NB4 (cell line): ENCODE results near the gene NR6A1.
A peak's percentile ranks its signal among the peaks of the same experiment; 100 is the strongest.

Source experiments
- DNase-seq: peaks from one replicate; pipeline ENCODE4 v3.0.0; 2010; ENCODE audit warnings: low read depth
- H3K4me3 ChIP-seq: one replicate; pipeline ENCODE4 v1.5.1; 2011; ENCODE audit warnings: mild to moderate bottlenecking, low read depth, low read length, moderate library complexity
- CTCF ChIP-seq: IDR thresholded peaks from one replicate; pipeline ENCODE4 v1.5.1; 2012; ENCODE audit warnings: low read depth, low read length
- MAX ChIP-seq: IDR thresholded peaks from 2 replicates; pipeline ENCODE4 v1.6.1; 2011; ENCODE audit warnings: low read depth, low read length
- MYC ChIP-seq: IDR thresholded peaks from 2 replicates; pipeline ENCODE4 v1.6.1; 2011; ENCODE audit warnings: low read depth, low read length
- POLR2A ChIP-seq: IDR thresholded peaks from 2 replicates; pipeline ENCODE4 v1.6.1; 2011; ENCODE audit warnings: mild to moderate bottlenecking; ENCODE audit not compliant: insufficient read length; ENCODE audit errors: extremely low read depth

NR6A1 gene

GRCh38 chr9:124757616-124758015, 13.5 kb downstream of the NR6A1 start:
- TF ChIP-seq MAX, result no peak
- TF ChIP-seq MYC, result no peak
- no peak for TF ChIP-seq POLR2A
- DNase-seq, result no peak
- H3K4me3 ChIP-seq, result peak overlapping the region; percentile 18

GRCh38 chr9:124756011-124756410, 15.1 kb downstream of the NR6A1 start:
- H3K4me3 ChIP-seq, result no peak overlapping the region
- no peak for TF ChIP-seq POLR2A
- TF ChIP-seq MAX, result no peak
- no peak for TF ChIP-seq CTCF
- no peak for TF ChIP-seq MYC
- DNase-seq, result no peak

- TF ChIP-seq MYC (no peak), MAX (no peak), POLR2A (no peak), CTCF (no peak)
- no peak for DNase-seq
Measured at GRCh38 chr9:124755061-124755460, 16.1 kb downstream of the NR6A1 start.

GRCh38 chr9:124754289-124754688, 16.8 kb downstream of the NR6A1 start:
- H3K4me3 ChIP-seq, result no peak overlapping the region
- peak; percentile 40 for TF ChIP-seq CTCF
- TF ChIP-seq POLR2A, result no peak
- DNase-seq, result peak; percentile 38

More at GRCh38 chr9:124755061-124755460, 16.1 kb downstream of the NR6A1 start:
- no peak overlapping the region for H3K4me3 ChIP-seq

GRCh38 chr9:124752967-124753366, 18.1 kb downstream of the NR6A1 start:
- TF ChIP-seq MAX, result no peak
- TF ChIP-seq CTCF, result no peak
- TF ChIP-seq POLR2A, result no peak
- no peak for TF ChIP-seq MYC
- no peak for DNase-seq
- no peak overlapping the region for H3K4me3 ChIP-seq

- no peak overlapping the region for H3K4me3 ChIP-seq
- no peak for DNase-seq
- TF ChIP-seq POLR2A, result no peak
- no peak for TF ChIP-seq CTCF
- TF ChIP-seq MYC, result no peak
- no peak for TF ChIP-seq MAX
Measured at GRCh38 chr9:124749781-124750180, 21.3 kb downstream of the NR6A1 start.
